Eye (tissue), 1 donor: ENCODE data around the gene ZNF605.
"Not testable (repeated sequence)": the region's sequence is repeated elsewhere in the genome, so short reads cannot be mapped to it uniquely, and the experiment has no call there.

Experiments used
- DNase-seq: peaks from one replicate; pipeline ENCODE4 v3.0.0-alpha.2; 2015

The ZNF605 gene

DNA sequence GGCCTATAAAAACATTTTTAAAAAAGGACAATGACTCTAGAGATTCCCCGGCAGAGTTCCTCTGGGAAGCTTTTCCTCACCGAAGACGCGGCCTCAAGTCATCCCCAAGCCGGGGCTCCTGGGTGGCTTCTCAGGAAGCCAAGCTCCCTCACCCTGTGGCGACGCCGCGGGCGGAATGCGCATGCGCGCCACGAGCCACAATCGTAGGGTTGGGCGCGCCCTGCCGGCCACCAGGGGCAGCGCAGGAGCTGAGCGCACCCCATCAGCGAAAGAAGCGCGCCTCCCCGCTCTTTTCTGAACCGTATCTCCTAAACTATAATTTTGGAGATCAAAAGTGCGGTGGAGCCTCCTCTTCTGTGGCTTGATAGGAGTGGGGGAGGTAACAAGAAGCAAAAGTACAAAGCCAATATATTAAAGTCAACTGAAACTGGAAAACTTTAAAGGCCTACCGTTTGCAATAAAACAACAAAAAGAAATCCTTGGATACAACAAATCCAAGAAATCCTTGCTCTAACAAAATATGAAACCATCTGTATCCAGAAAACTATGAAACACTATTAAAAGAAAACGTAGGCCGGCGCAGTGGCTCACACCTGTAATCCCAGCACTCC lies 51.3 kb downstream of the ZNF605 start:
- DNase-seq = peak; percentile 73

DNA sequence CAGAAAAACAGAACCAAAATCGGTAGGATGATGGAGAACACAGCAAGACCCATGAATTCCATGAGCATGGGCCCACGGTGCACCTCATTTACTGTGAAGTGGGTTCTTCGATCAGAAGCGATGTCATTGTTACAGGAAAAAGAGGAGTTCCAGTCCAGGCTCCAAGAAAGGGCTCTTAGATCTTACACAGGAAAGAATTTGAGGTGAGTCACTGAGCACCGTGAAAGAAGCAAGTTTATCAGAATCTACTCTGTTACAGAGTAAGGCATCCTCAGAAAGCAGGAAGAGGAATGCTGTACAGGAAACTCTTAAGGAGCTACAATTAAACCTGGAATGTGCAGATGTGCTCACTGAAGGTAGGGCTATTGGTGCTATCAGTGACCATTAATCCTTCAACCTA lies 57.1 kb downstream of the ZNF605 start:
- DNase-seq = no peak

DNA sequence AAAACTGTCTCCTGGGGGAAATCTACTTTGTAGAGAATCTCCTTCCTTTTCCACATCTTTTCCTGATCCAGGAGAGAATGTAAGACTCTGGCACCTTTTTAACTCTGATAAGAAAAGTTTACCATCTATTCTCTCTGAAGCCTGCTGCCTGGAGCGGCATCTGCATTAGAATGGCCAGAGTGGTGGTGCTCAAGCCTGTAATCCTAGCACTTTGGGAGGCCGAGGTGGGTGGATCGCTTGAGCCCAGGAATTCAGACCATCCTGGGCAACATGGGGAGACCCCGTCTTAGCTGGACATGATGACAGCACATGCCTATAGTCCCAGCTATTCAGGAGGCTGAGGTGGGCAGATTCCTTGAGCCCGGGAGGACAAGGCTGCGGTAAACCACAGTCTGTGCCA lies 67.3 kb downstream of the ZNF605 start:
- no peak for DNase-seq

DNA sequence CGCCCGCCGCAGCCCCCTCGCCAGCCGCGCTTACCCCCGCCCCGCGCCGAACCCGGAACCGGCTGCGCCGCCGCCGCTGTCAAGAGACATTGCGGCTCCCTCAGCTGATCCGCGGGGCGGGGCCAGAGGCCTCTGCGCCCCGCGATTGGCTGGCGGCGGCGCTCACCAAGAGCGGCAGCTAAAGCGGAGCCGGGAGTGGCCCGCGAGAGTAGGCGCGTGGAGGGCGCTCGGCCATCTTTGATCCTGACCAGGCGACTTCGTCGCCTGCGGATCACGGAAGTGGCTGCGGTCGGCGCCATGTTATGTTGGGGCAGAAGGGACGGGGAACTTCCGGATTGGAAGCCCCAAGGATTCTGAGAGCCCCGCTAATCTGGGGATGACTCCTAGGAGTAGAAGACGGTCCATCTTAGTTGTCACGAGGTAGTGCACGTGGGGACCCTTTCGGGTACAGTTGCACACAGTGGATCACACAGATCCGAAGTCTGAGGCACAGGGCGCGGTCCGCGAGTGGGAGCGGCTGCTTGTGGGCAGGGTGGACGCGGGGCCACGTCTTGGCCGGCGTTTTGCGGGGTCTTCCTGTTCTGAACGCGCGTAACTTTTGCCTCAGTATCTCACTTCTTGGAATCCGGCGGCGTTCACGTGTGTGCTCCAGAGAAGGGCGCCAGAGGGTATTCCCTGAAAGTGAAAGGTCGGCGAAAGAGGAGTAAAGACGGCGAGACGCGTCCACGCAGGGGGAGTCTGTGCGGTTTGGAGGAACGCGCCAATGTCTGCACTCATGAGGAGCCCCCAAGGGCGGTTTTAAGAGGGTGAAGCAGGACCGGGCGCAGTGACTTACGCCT lies 68.4 kb downstream of the ZNF605 start, which contains the start of gene CHFR:
Gene CHFR, minus strand, starts transcription at position 93 of the 839 bp plus-strand sequence. CDS start 277 bp downstream, outside the sequence.
- peak; percentile 98 for DNase-seq

DNA sequence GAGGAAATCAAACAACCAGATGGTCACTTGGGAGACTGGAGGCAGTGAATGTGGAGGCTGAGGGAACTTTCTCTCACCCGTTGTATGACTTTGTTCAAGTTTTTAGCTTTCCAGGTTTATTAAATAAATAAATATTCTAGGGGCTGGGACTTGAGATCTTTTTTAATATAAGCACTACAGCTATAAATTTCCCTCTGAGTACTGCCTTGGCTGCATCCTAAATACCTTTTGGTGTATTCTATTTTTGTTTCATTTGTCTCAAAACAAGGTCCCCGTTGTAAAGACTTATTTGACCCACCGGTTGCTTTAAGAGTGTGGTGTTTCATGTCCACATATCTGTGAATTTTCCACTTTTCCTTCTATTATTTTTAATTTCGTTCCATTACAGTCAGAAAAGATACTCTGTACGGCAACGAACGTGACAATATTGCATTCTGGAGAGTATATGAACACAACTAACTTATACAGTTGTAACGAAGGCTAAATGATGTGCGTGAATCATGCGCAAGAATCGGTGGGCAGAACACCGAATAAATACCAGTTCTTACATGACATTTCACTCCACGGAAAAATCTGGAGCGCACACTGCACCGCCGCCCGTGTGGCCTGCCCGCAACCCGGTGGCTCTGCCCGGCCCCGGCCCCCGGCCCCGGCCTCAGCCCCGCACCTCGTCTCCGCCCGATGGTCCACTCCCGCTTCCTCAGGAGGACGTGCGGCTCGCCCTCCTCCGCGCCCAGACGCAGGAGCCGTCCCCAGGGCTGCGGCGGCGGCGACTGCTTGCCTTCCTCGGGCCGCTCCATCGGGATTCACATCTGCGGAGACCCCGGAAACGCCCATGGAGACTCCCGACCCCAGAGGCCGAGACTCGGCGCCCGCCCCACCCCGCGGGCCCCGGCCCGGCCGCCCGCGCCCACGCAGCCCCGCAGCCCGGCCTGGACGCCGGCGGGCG lies 69.3 kb downstream of the ZNF605 start:
- DNase-seq = peak; percentile 73

DNA sequence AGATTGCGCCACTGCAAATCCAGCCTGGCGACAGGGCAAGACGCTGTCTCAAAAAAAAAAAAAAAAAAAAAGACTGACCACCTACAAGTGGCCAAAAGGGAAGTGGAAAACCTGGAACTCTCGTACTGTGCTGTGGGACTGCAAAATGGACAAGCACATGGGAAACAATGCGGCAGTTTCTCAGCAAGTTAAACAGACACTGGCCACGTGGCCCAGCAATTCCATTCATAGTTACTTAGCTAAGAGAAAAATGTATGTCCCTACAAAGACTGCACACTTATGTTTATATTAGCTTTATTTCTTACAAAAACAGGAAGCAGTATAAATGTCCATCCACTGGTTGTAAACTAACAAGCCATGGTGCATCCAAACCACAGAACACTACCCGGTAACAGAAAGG lies 74.3 kb downstream of the ZNF605 start:
- no peak for DNase-seq

DNA sequence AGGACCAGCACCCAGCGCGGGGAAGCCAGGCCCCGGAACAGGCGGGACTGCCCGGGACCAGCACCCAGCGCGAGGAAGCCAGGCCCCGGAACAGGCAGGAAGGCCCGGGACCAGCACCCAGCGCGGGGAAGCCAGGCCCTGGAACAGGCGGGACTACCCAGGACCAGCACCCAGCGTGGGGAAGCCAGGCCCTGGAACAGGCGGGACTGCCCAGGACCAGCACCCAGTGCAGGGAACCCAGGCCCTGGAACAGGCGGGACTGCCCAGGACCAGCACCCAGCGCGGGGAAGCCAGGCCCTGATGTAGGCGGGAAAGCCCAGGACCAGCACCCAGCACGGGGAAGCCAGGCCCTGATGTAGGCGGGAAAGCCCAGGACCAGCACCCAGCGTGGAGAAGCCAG lies 81.5 kb downstream of the ZNF605 start:
- DNase-seq = not testable (repeated sequence)

DNA sequence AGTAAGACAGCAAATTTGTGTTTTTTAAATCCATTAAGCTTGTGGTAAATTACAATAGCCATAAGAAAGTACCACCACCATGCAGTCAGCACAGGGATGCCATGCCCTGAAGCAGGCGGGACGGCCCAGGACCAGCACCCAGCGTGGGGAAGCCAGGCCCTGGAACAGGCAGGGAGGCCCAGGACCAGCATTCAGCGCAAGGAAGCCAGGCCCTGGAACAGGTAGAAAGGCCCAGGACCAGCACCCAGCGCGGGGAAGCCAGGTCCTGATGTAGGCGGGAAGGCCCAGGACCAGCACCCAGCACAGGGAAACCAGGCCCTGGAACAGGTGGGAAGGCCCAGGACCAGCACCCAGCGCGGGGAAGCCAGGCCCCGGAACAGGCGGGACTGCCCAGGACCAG lies 81.9 kb downstream of the ZNF605 start:
- no peak for DNase-seq

DNA sequence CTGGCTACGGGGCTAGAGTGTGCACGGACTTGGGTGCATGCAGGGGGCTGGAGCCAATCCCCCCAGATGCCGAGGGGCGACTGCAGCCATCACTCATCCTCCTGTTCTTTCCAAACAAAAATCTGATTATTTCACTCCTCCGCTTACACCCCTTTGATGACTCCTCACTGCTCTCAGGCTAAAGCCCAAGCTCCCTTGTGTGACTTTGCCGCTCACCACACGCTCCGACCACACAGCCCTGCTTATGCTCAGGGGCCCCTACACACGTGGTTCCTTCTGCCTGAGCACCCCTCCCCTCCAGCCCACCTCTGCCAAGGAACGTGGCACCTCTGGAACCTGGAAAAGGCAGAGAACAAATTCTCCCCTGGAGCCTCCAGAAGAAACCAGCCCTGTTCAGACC lies 82.4 kb downstream of the ZNF605 start:
- no peak for DNase-seq

DNA sequence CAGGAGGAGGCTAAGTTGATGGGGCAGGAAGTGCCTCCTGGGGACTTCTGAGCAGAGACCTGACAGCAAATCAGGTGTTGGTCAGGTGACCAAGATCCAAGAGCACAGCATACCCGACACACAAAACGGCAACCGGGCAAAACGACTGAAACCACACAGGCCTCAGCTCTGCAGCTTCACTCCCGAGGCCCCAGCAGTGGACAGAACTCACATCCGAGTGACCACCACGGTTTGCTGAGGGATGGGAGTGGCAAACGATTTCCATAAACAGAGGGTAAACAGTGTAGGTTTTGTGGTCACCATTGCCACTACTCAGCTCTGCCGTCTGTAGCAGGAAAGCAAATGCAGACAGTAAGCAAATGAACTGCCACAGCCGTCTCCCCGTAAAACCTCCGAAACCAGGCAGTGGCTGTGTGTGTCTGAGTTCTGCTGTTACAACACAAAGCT lies 83.1 kb downstream of the ZNF605 start:
- no peak for DNase-seq

DNA sequence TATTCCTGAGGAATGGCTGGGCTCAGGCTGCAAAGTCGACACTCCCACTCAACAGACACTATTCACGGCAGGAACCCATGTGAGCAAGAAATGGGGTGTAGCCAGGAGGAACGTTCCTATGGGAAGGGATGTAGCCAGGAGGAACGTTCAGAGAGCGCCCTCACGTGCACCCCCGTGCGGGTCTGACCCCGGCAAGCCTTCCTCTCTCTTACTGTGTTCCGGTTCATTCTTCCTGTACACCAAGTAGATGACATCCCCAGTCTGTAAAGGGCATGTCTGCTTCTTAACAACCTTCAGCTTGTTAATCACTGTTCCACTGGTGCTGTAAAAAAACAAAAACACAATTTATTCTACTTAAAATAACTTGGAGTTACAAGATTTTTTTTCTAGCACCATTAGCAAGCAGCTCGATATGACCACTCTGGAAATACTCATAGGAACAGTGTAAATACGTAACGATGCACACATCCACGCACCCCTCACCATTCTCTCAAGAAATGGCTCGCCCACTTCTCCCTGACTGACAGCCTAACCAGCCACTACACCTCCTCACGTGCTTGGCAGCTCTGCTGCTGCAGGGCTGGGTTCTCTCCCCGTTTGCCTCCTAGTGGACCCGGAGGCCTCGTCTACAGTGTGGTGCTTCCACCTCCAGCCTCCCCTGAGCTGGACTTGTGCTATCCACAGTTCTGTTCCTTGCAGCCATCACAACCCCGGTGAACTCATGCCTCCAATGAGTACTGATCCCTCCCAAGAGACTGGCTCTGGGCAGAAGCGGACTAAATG lies 83.8 kb downstream of the ZNF605 start:
- DNase-seq = no peak

DNA sequence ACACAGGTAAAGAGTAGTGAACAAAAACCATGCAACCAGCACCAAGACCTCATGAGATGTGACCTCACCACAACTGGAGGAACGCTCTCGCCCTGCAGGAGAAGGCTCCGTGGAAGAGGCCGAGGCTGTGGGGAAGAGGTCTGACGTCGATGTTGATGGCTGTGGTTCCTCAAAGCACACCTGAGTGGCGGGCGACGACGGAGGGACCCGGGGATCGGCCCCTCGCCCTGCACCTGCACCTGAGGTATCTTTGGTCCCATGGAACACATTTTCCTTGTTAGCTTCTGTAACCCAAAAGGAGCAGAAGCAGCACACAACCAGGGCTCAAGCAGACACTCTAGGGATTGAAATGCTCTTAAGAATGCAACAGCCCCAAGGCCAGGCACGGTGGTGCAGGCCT lies 86.6 kb downstream of the ZNF605 start:
- DNase-seq = no peak
